ENCODE results near the gene GLIS1. TPM values are rescaled to one million over a fixed set of nuclear protein-coding genes. Genes with fewer than 3 reads are reported as not detected.

Gene GLIS1
- total and polyA plus RNA-seq, 2 experiments from 2014 or later: 0.26 to 0.31 TPM

- TF ChIP-seq ZNF462 (CRISPR knock-in tag; IDR thresholded peaks at IDR 0.05) (no peak), NANOG (IDR thresholded peaks at IDR 0.05; ENCODE audit: borderline replicate concordance) (no peak)
Measured at GRCh38 chr1:53728196-53728595, 10.8 kb downstream of the GLIS1 start (continued).

GRCh38 chr1:53727461-53728092 lies 11.4 kb downstream of the GLIS1 start:
- H3K27me3 Mint-ChIP-seq (ENCODE audit: insufficient read depth, low read depth, poor library complexity): peaks cover 6% of the 10 kb centered on the region
- no peak overlapping the region for H3K27ac Mint-ChIP-seq
- no peak overlapping the region for H3K4me3 Mint-ChIP-seq
- Histone ChIP-seq H3K36me3 (ENCODE audit: insufficient read depth) (no peaks in the 10 kb centered on the region), H3K4me3 (no peak overlapping the region), H4K20me1 (replicated peaks; ENCODE audit: insufficient read depth) (no peaks in the 10 kb centered on the region), H3K79me2 (replicated peaks; ENCODE audit: insufficient read depth) (no peaks in the 10 kb centered on the region), H3K4me2 (no peak overlapping the region), H3K27me3 (ENCODE audit: insufficient read depth) (no peaks in the 10 kb centered on the region), H3K4me1 (ENCODE audit: insufficient read depth) (no peaks in the 10 kb centered on the region; the same call in 1 of the 2 replicates), H2AFZ (no peak overlapping the region), H3K9me2 (ENCODE audit: insufficient read depth) (no peaks in the 10 kb centered on the region), H3K27ac (ENCODE audit: low read depth) (no peak overlapping the region), H3F3A (replicated peaks; ENCODE audit: low read depth) (no peaks in the 10 kb centered on the region)
- no peaks in the 10 kb centered on the region for H3K36me3 Mint-ChIP-seq (ENCODE audit: low read depth)
- DNase-seq (ENCODE audit: low spot score) (no peak), ATAC-seq (no peak)
- no peaks in the 10 kb centered on the region for H3K9me3 Mint-ChIP-seq
- H3K4me1 Mint-ChIP-seq: peaks cover 11% of the 10 kb centered on the region; the same call in 2 of the 3 replicates
- no peak for TF ChIP-seq ZNF331 (CRISPR knock-in tag; IDR thresholded peaks at IDR 0.05; ENCODE audit: low read depth)
- no peak for TF ChIP-seq POLR2AphosphoS5 (IDR thresholded peaks at IDR 0.05; ENCODE audit: low read depth)
- TF ChIP-seq REST (IDR thresholded peaks at IDR 0.05; ENCODE audit: unreplicated experiment): no peak
- no peak for TF ChIP-seq ZNF114 (CRISPR knock-in tag; IDR thresholded peaks at IDR 0.05)
- TF ChIP-seq, protein P1, sequence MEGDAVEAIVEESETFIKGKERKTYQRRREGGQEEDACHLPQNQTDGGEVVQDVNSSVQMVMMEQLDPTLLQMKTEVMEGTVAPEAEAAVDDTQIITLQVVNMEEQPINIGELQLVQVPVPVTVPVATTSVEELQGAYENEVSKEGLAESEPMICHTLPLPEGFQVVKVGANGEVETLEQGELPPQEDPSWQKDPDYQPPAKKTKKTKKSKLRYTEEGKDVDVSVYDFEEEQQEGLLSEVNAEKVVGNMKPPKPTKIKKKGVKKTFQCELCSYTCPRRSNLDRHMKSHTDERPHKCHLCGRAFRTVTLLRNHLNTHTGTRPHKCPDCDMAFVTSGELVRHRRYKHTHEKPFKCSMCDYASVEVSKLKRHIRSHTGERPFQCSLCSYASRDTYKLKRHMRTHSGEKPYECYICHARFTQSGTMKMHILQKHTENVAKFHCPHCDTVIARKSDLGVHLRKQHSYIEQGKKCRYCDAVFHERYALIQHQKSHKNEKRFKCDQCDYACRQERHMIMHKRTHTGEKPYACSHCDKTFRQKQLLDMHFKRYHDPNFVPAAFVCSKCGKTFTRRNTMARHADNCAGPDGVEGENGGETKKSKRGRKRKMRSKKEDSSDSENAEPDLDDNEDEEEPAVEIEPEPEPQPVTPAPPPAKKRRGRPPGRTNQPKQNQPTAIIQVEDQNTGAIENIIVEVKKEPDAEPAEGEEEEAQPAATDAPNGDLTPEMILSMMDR (conservative IDR thresholded peaks at IDR 0.05; ENCODE audit: low read depth in 2 of 2): no peak

Data from GM23338 (cell line).